Endothelial cell of umbilical vein (primary cell): Measurements from ENCODE around the gene YTHDC1. TPM values are rescaled to one million over a fixed set of nuclear protein-coding genes. Genes with fewer than 3 reads are reported as not detected.
"Not testable (repeated sequence)": the region's sequence is repeated elsewhere in the genome, so short reads cannot be mapped to it uniquely, and the experiment has no call there.

ENCODE experiments used
- BruUV-seq: library from RNA; stranded (reverse); fragments of 400-500 nt; replicated peaks from 2 replicates; lab custom pipeline; 2021; lab: Mats Ljungman, UMichigan
- CTCF ChIA-PET: fragments of 300-600, 350-600 bp; sonication (Branson Sonifier 250); formaldehyde crosslinking; loops from one replicate; lab custom pipeline; 2021; ENCODE audit warnings: antibody characterized with exemption, inconsistent platforms; lab: Charles Lee
- POLR2A ChIA-PET: fragments of 300-600, 350-600 bp; sonication (Branson Sonifier 250); formaldehyde crosslinking; loops from one replicate; lab custom pipeline; 2021; ENCODE audit warnings: antibody characterized with exemption, inconsistent platforms; lab: Charles Lee
- DNase-seq: peaks from one replicate; pipeline ENCODE4 v3.0.0-alpha.2; 2011; ENCODE audit warnings: low read depth, low spot score
- FAIRE-seq: peaks from 2 replicates; lab custom pipeline; 2011; peaks lifted over from hg19 to GRCh38; lab: Jason Lieb, UNC
- H2AFZ ChIP-seq: 2 replicates; pipeline ENCODE4 v1.6.0; 2012; ENCODE audit warnings: low read depth, low read length, control low read depth, inconsistent platforms
- H3K27ac ChIP-seq: 2 replicates; pipeline ENCODE4 v1.5.1; 2011; ENCODE audit warnings: low read depth, mild to moderate bottlenecking, control low read depth, low read length, moderate library complexity; ENCODE audit not compliant: insufficient read depth
- H3K27me3 ChIP-seq, 2 experiments: 2 replicates each; pipeline versions ENCODE4 v1.6.0 to v1.6.1; 2011; ENCODE audit warnings: low read length in 2 of 2, mixed read lengths in 1 of 2; ENCODE audit not compliant: control insufficient read depth in 2 of 2, insufficient read depth in 2 of 2
- H3K36me3 ChIP-seq, 2 experiments: 2 replicates in 1 of 2; 3 replicates in 1 of 2; pipeline ENCODE4 v1.5.1; 2011; ENCODE audit warnings: low read length in 2 of 2, mild to moderate bottlenecking in 1 of 2, moderate library complexity in 1 of 2; ENCODE audit not compliant: control insufficient read depth in 2 of 2, insufficient read depth in 2 of 2; ENCODE audit errors: extremely low read depth in 1 of 2
- H3K4me1 ChIP-seq: 3 replicates; pipeline ENCODE4 v1.5.1; 2011; ENCODE audit warnings: mild to moderate bottlenecking, low read length; ENCODE audit not compliant: control insufficient read depth, insufficient read depth; ENCODE audit errors: extremely low read depth
- H3K4me2 ChIP-seq: 2 replicates; pipeline ENCODE4 v1.6.1; 2011; ENCODE audit warnings: low read length, control low read depth, mixed read lengths; ENCODE audit not compliant: insufficient read depth
- H3K4me3 ChIP-seq, 3 experiments: fragments of 200-600 bp in 1 of 3; sonication (generic), shearing (Covaris generic) in 1 of 3; replicated peaks in 1 of 3; 2 replicates each; pipeline ENCODE4 v1.5.1; 2011 to 2016; ENCODE audit warnings: control low read depth in 3 of 3, low read length in 3 of 3, mild to moderate bottlenecking in 2 of 3, inconsistent platforms in 1 of 3, low read depth in 1 of 3, moderate library complexity in 1 of 3; ENCODE audit not compliant: insufficient read depth in 1 of 3
- H3K79me2 ChIP-seq: 2 replicates; pipeline ENCODE4 v1.6.0; 2012; ENCODE audit warnings: low read length, inconsistent platforms; ENCODE audit not compliant: control insufficient read depth, insufficient read depth
- H3K9ac ChIP-seq: replicated peaks from 2 replicates; pipeline ENCODE3; 2011; ENCODE audit warnings: low read length, control low read depth; ENCODE audit not compliant: insufficient read depth; ENCODE audit errors: extremely low read depth
- H3K9me1 ChIP-seq: replicated peaks from 3 replicates; pipeline ENCODE4 v1.6.0; 2011; ENCODE audit warnings: mild to moderate bottlenecking, low read length; ENCODE audit not compliant: control insufficient read depth, insufficient read depth; ENCODE audit errors: extremely low read depth
- H3K9me3 ChIP-seq: replicated peaks from 2 replicates; pipeline ENCODE4 v1.5.1; 2012; ENCODE audit warnings: low read length, inconsistent platforms; ENCODE audit not compliant: control insufficient read depth, insufficient read depth
- H4K20me1 ChIP-seq: replicated peaks from 2 replicates; pipeline ENCODE3; 2011; ENCODE audit warnings: mild to moderate bottlenecking, low read length; ENCODE audit not compliant: control insufficient read depth, insufficient read depth; ENCODE audit errors: extremely low read depth
- CTCF ChIP-seq, 2 donors: IDR thresholded peaks; 1 replicate in 1 of 2; 2 replicates in 1 of 2; pipeline ENCODE4 v1.5.1; 2011; ENCODE audit warnings: low read length in 2 of 2, mild to moderate bottlenecking in 2 of 2, moderate library complexity in 2 of 2, control low read depth in 1 of 2, inconsistent platforms in 1 of 2, low read depth in 1 of 2; ENCODE audit not compliant: insufficient read depth in 1 of 2; ENCODE audit errors: extremely low read depth in 1 of 2
- EZH2 ChIP-seq: IDR thresholded peaks from 2 replicates; pipeline ENCODE4 v1.6.1; 2012; ENCODE audit warnings: borderline replicate concordance, low read depth, mild to moderate bottlenecking, moderate library complexity, low read length, inconsistent platforms; ENCODE audit not compliant: severe bottlenecking
- FOS ChIP-seq: IDR thresholded peaks from 2 replicates; pipeline ENCODE4 v1.6.1; 2011; ENCODE audit warnings: mild to moderate bottlenecking, low read length, moderate library complexity, borderline replicate concordance; ENCODE audit not compliant: insufficient read depth
- GATA2 ChIP-seq: IDR thresholded peaks from 2 replicates; pipeline ENCODE4 v1.7.0; 2011; ENCODE audit warnings: low read depth, mild to moderate bottlenecking, moderate library complexity, mixed read lengths, low read length; ENCODE audit not compliant: insufficient read length, insufficient read depth
- JUN ChIP-seq: IDR thresholded peaks from 2 replicates; pipeline ENCODE4 v1.6.1; 2011; ENCODE audit warnings: borderline replicate concordance, low read depth; ENCODE audit not compliant: insufficient read length, insufficient read depth
- MYC ChIP-seq: IDR thresholded peaks from one replicate; pipeline ENCODE4 v1.6.1; 2011; ENCODE audit warnings: mild to moderate bottlenecking, low read depth, low read length
- POLR2A ChIP-seq: IDR thresholded peaks from 2 replicates; pipeline ENCODE4 v1.6.1; 2012; ENCODE audit warnings: low read depth, mild to moderate bottlenecking, control low read depth, low read length
- POLR2AphosphoS5 ChIP-seq: IDR thresholded peaks from 2 replicates; pipeline ENCODE4 v1.6.1; 2012; ENCODE audit warnings: low read depth, mild to moderate bottlenecking, control low read depth, low read length, moderate library complexity; ENCODE audit not compliant: insufficient read depth
- dilution Hi-C: fragments of 300-500 bp; cut with MboI; formaldehyde crosslinking; loops from one replicate; pipeline ENCODE4 v1.15.0; 2019; ENCODE audit warnings: low sequenced_read_pairs; ENCODE audit not compliant: extremely low pct_ligation_motif_present
- intact Hi-C: fragments of 100-400 bp; cut with micrococcal nuclease; formaldehyde crosslinking; loops from one replicate; pipeline ENCODE4 v1.10.0; 2022
- polyA plus RNA-seq, 4 experiments: library from polyadenylated mRNA; depleted of rRNA in 3 of 4; stranded (reverse) in 3 of 4; unstranded in 1 of 4; fragments of >200 nt; gene quantifications; 2 replicates each; pipeline versions ENCODE4 v1.2.1 to v1.2.3, GENCODE V29; 2011 to 2012; ENCODE audit warnings: missing spikeins in 1 of 4
- total RNA-seq: library from RNA; stranded (reverse); gene quantifications from 2 replicates; pipeline ENCODE4 v1.2.3, GENCODE V29; 2021
- TF ChIP-seq, protein P1 (sequence below): IDR thresholded peaks from 2 replicates; pipeline ENCODE4 v1.6.1; 2011; ENCODE audit not compliant: insufficient read depth, insufficient read length

Gene YTHDC1
- total and polyA plus RNA-seq, 2 donors (not counting 3 experiments of a cell fraction or from before 2014, with no cell fraction given): 17.8 to 60.4 TPM

GRCh38 chr4:68283095-68283494 is 66.8 kb downstream of the YTHDC1 start:
- no peaks in the 10 kb centered on the region for H3K9me3 ChIP-seq
- H3K27ac ChIP-seq: no peak overlapping the region
- CTCF ChIA-PET: no interaction called here
- TF ChIP-seq FOS: no peak
- TF ChIP-seq CTCF (IDR thresholded peaks at IDR 0.05; ENCODE audit: extremely low read depth in 1 of 2, insufficient read depth in 1 of 2, low read depth in 1 of 2, low read length in 2 of 2): no peak
- no peak for TF ChIP-seq MYC
- no peak for TF ChIP-seq POLR2A
- TF ChIP-seq JUN: no peak
- no peak for TF ChIP-seq POLR2AphosphoS5
- no peak for TF ChIP-seq GATA2
- no peak for TF ChIP-seq EZH2
- TF ChIP-seq, protein P1, sequence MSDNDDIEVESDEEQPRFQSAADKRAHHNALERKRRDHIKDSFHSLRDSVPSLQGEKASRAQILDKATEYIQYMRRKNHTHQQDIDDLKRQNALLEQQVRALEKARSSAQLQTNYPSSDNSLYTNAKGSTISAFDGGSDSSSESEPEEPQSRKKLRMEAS: no peak
- no peak overlapping the region for H2AFZ ChIP-seq
- intact Hi-C loops: no loop called here
- H3K79me2 ChIP-seq: no peaks in the 10 kb centered on the region
- H3K4me2 ChIP-seq: no peak overlapping the region
- FAIRE-seq (no peak), DNase-seq (no peak)
- no peak overlapping the region for H3K9ac ChIP-seq
- H3K36me3 ChIP-seq: no peaks in the 10 kb centered on the region
- peaks cover 0 to 7% of the 10 kb centered on the region in 2 experiments for H3K27me3 ChIP-seq
- no peaks in the 10 kb centered on the region for H3K9me1 ChIP-seq
- dilution Hi-C loops: no loop called here
- H4K20me1 ChIP-seq: no peaks in the 10 kb centered on the region
- no peak overlapping the region for H3K4me3 ChIP-seq
- POLR2A ChIA-PET: no interaction called here
- H3K4me1 ChIP-seq: no peaks in the 10 kb centered on the region
- no TSS peak for BruUV-seq

DNA sequence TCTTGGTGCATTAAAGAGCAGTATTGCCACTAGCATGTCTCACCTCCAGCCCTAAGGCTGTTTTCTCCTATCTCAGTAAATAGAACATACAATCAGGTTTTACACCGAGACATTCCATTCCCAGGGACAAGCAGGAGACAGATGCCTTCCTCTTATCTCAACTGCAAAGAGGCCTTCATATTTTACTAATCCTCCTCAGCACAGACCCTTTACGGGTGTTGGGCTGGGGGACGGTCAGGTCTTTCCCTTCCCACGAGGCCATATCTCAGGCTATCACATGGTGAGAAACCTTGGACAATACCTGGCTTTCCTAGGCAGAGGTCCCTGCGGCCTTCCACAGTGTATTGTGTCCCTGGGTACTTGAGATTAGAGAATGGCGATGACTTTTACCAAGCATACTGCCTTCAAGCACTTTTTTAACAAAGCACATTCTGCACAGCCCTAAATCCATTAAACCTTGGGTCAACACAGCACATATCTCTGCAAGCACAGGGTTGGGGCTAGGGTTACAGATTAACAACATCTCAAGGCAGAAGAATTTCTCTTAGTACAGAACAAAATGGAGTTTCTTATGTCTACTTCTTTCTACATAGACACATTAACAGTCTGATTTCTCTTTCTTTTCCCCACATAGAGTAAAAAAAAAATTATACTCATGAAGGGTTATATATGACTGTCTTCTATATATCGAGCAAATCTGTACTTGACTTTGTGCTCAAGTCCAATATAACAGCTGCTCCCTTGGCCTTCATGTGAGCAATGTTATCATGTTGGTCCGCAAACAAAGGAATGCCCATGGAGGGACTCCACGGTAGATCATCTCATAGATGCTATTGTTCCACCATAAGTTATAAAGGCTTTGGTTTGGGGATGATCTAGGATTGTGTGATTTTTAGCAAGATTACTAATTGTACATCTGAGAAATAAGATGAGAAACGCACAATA is 67.8 kb downstream of the YTHDC1 start:
- H3K79me2 ChIP-seq, dilution Hi-C loops, BruUV-seq, CTCF ChIA-PET, H3K27ac ChIP-seq, H3K9me3 ChIP-seq, H3K36me3 ChIP-seq, POLR2A ChIA-PET, H3K4me2 ChIP-seq, intact Hi-C loops, DNase-seq, H3K27me3 ChIP-seq, H3K4me1 ChIP-seq, H3K4me3 ChIP-seq, H4K20me1 ChIP-seq, H3K9ac ChIP-seq, FAIRE-seq, H2AFZ ChIP-seq, H3K9me1 ChIP-seq: not testable (repeated sequence)
